Measurements from ENCODE around the gene PDE11A. TPM values are rescaled to one million over a fixed set of nuclear protein-coding genes. Genes with fewer than 3 reads are reported as not detected.

PDE11A gene
- total RNA-seq, 4 donors from 2014 or later = 1.7 TPM; not detected in 3

- Histone ChIP-seq H3K4me1 (no peaks in the 10 kb centered on the region), H3K4me3 (no peak overlapping the region), H3K27me3 (no peaks in the 10 kb centered on the region), H3K9me3 (no peaks in the 10 kb centered on the region), H3K36me3 (no peaks in the 10 kb centered on the region), H3K27ac (no peak overlapping the region)
- WGBS, 2 donors = 82 to 86% methylated on average over 4 of the region's 4 CpGs
- no peak for DNase-seq (ENCODE audit: low spot score in 2 of 2)
- TF ChIP-seq POLR2A (IDR thresholded peaks at IDR 0.05) = no peak
- no peak for TF ChIP-seq CTCF (IDR thresholded peaks at IDR 0.05)
- TF ChIP-seq EP300 (IDR thresholded peaks at IDR 0.05) = no peak
Measured at GRCh38 chr2:177705511-177706173, 366.9 kb downstream of the PDE11A start.

- no peak for TF ChIP-seq CTCF (IDR thresholded peaks at IDR 0.05)
- no peak for TF ChIP-seq EP300 (IDR thresholded peaks at IDR 0.05)
- no peak for TF ChIP-seq POLR2A (IDR thresholded peaks at IDR 0.05)
- Histone ChIP-seq H3K27me3 (no peaks in the 10 kb centered on the region), H3K36me3 (no peaks in the 10 kb centered on the region)
Measured at GRCh38 chr2:177703159-177703558, 369.4 kb downstream of the PDE11A start.

GRCh38 chr2:177698281-177698680 is 374.3 kb downstream of the PDE11A start:
- no peaks in the 10 kb centered on the region for H3K36me3 ChIP-seq
- H3K4me3 ChIP-seq = no peak overlapping the region
- H3K27ac ChIP-seq = no peak overlapping the region
- no peaks in the 10 kb centered on the region for H3K9me3 ChIP-seq
- DNase-seq (ENCODE audit: low spot score in 2 of 2) = no peak
- no peaks in the 10 kb centered on the region for H3K27me3 ChIP-seq
- peaks cover 0 to 4% (median 0%) of the 10 kb centered on the region in 4 donors for H3K4me1 ChIP-seq
- 60 to 65% methylated on average over 3 of the region's 3 CpGs for WGBS, 2 donors
- TF ChIP-seq EP300 (IDR thresholded peaks at IDR 0.05) (no peak), CTCF (IDR thresholded peaks at IDR 0.05) (no peak), POLR2A (IDR thresholded peaks at IDR 0.05) (no peak)

More at GRCh38 chr2:177703159-177703558, 369.4 kb downstream of the PDE11A start:
- 90 to 97% methylated on average over 1 of the region's 1 CpG for WGBS, 2 donors
- H3K27ac ChIP-seq = no peak overlapping the region
- DNase-seq (ENCODE audit: low spot score in 2 of 2) = no peak
- no peak overlapping the region for H3K4me3 ChIP-seq
- no peaks in the 10 kb centered on the region for H3K4me1 ChIP-seq
- no peaks in the 10 kb centered on the region for H3K9me3 ChIP-seq

GRCh38 chr2:177694348-177694747 is 378.2 kb downstream of the PDE11A start:
- no peak overlapping the region for H3K27ac ChIP-seq
- H3K27me3 ChIP-seq = no peaks in the 10 kb centered on the region
- peaks cover 0 to 4% (median 0%) of the 10 kb centered on the region in 4 donors for H3K4me1 ChIP-seq
- no peak for DNase-seq (ENCODE audit: low spot score in 2 of 2)
- H3K9me3 ChIP-seq = no peaks in the 10 kb centered on the region
- TF ChIP-seq CTCF (IDR thresholded peaks at IDR 0.05) (no peak), POLR2A (IDR thresholded peaks at IDR 0.05) (no peak), EP300 (IDR thresholded peaks at IDR 0.05) (no peak)
- H3K4me3 ChIP-seq = no peak overlapping the region
- no peaks in the 10 kb centered on the region for H3K36me3 ChIP-seq

- Histone ChIP-seq H3K4me3 (no peak overlapping the region), H3K4me1 (peaks cover 0 to 4% (median 0%) of the 10 kb centered on the region in 4 donors), H3K36me3 (no peaks in the 10 kb centered on the region), H3K9me3 (no peaks in the 10 kb centered on the region), H3K27me3 (no peaks in the 10 kb centered on the region), H3K27ac (no peak overlapping the region)
- 47 to 48% methylated on average over 7 of the region's 7 CpGs for WGBS, 2 donors
- TF ChIP-seq EP300 (IDR thresholded peaks at IDR 0.05) (no peak), CTCF (IDR thresholded peaks at IDR 0.05) (no peak), POLR2A (IDR thresholded peaks at IDR 0.05) (no peak)
- DNase-seq (ENCODE audit: low spot score in 2 of 2) = no peak
Measured at GRCh38 chr2:177693658-177694339, 378.8 kb downstream of the PDE11A start.

Measured in tibial nerve (tissue), 4 donors.